HepG2 (cell line): ENCODE results near the gene SASH1. TPM values are rescaled to one million over a fixed set of nuclear protein-coding genes. Genes with fewer than 3 reads are reported as not detected.

Source experiments
- ATAC-seq: fragments of 200-7000 bp; cut with Tn5 transposase; 3 replicates; pipeline ENCODE4 v1.9.1; 2020; ENCODE audit warnings: mild to moderate bottlenecking, moderate library complexity
- BruUV-seq: library from RNA; stranded (reverse); fragments of 400-500 nt; replicated peaks from 2 replicates; lab custom pipeline; 2021; lab: Mats Ljungman, UMichigan
- CTCF ChIA-PET: fragments of 300-600 bp; formaldehyde crosslinking; extraction: SDS; loops from one replicate; lab custom pipeline; 2021; ENCODE audit warnings: low total read pairs, inconsistent platforms, low intra/inter-chr PET ratio; lab: Yijun Ruan, JAX
- POLR2A ChIA-PET: fragments of 350-600 bp; sonication (Branson Sonifier 250); formaldehyde crosslinking; loops from one replicate; lab custom pipeline; 2020; ENCODE audit warnings: antibody characterized with exemption, inconsistent platforms; lab: Yijun Ruan, JAX
- DNase-seq: peaks from one replicate; pipeline ENCODE4 v3.0.0-alpha.2; 2015; ENCODE audit warnings: low spot score
- FAIRE-seq: peaks from 3 replicates; lab custom pipeline; 2011; peaks lifted over from hg19 to GRCh38; lab: Jason Lieb, UNC
- H2AFZ ChIP-seq: one replicate; pipeline ENCODE4 v1.6.1; 2011; ENCODE audit warnings: low read length, inconsistent platforms
- H3K27ac ChIP-seq: fragments of 300-600 bp; 3 replicates; pipeline ENCODE4 v1.8.0; 2011; ENCODE audit warnings: mixed run types, mild to moderate bottlenecking, mixed read lengths, low read length, inconsistent platforms; ENCODE audit not compliant: insufficient read depth; ENCODE audit errors: extremely low read length
- H3K27me3 ChIP-seq, 2 experiments: fragments of 200-600 bp in 1 of 2; 2 replicates in 1 of 2; 3 replicates in 1 of 2; pipeline versions ENCODE4 v1.6.0 to v1.8.0; 2011; ENCODE audit warnings: low read length in 2 of 2, mild to moderate bottlenecking in 2 of 2, moderate library complexity in 2 of 2, inconsistent platforms in 1 of 2; ENCODE audit not compliant: insufficient read depth in 2 of 2, control insufficient read depth in 1 of 2
- H3K36me3 ChIP-seq, 2 experiments: fragments of 200-600 bp in 1 of 2; replicated peaks in 1 of 2; 2 replicates in 1 of 2; 3 replicates in 1 of 2; pipeline versions ENCODE4 v1.5.1 to v1.8.0; 2011; ENCODE audit warnings: low read length in 2 of 2, inconsistent platforms in 1 of 2; ENCODE audit not compliant: insufficient read depth in 2 of 2, control insufficient read depth in 1 of 2
- H3K4me1 ChIP-seq: 2 replicates; pipeline ENCODE4 v1.5.1; 2012; ENCODE audit warnings: low read length, inconsistent platforms; ENCODE audit not compliant: insufficient read depth
- H3K4me2 ChIP-seq: 2 replicates; pipeline ENCODE4 v1.6.0; 2011; ENCODE audit warnings: low read depth, low read length, inconsistent platforms
- H3K4me3 ChIP-seq, 3 experiments: fragments of 200-600 bp in 1 of 3; sonication (generic), shearing (Covaris generic) in 1 of 3; replicated peaks in 1 of 3; 2 replicates each; pipeline ENCODE4 v1.5.1; 2011 to 2016; ENCODE audit warnings: low read length in 3 of 3, inconsistent platforms in 2 of 3, low read depth in 2 of 3, mild to moderate bottlenecking in 2 of 3, control low read depth in 1 of 3, mixed read lengths in 1 of 3; ENCODE audit not compliant: insufficient read depth in 1 of 3
- H3K79me2 ChIP-seq: one replicate; pipeline ENCODE4 v1.6.1; 2011; ENCODE audit warnings: low read length, inconsistent platforms; ENCODE audit not compliant: insufficient read depth
- H3K9ac ChIP-seq: 2 replicates; pipeline ENCODE4 v1.6.0; 2011; ENCODE audit warnings: mild to moderate bottlenecking, low read depth, low read length, inconsistent platforms; ENCODE audit not compliant: insufficient read depth
- H3K9me3 ChIP-seq: 2 replicates; pipeline ENCODE4 v1.5.1; 2012; ENCODE audit warnings: mild to moderate bottlenecking, low read length
- H4K20me1 ChIP-seq: 2 replicates; pipeline ENCODE4 v1.6.0; 2011; ENCODE audit warnings: inconsistent platforms, mild to moderate bottlenecking, low read length, moderate library complexity; ENCODE audit not compliant: insufficient read depth
- EP300 ChIP-seq, 3 experiments: sonication (generic) in 1 of 3; formaldehyde crosslinking in 1 of 3; IDR thresholded peaks; 2 replicates each; pipeline versions ENCODE4 v1.5.1 to v1.6.1; 2011 to 2020; ENCODE audit warnings: low read depth in 2 of 3, low read length in 2 of 3, borderline replicate concordance in 1 of 3, improper control_type of control experiment in 1 of 3, mild to moderate bottlenecking in 1 of 3, missing genetic modification reagents in 1 of 3, moderate library complexity in 1 of 3
- GTF2F1 ChIP-seq: fragments of 150-350 bp; IDR thresholded peaks from 2 replicates; pipeline ENCODE4 v1.6.1; 2014; ENCODE audit warnings: low read length
- JDP2 ChIP-seq: sonication (generic); formaldehyde crosslinking; IDR thresholded peaks from 2 replicates; pipeline ENCODE4 v1.8.1; 2022; ENCODE audit warnings: missing genetic modification reagents, borderline replicate concordance
- KLF15 ChIP-seq: sonication (generic); formaldehyde crosslinking; IDR thresholded peaks from 2 replicates; pipeline ENCODE4 v1.8.1; 2023; ENCODE audit warnings: borderline replicate concordance, mild to moderate bottlenecking, inconsistent platforms, missing genetic modification reagents, mixed read lengths
- NCOA1 ChIP-seq: sonication (generic); formaldehyde crosslinking; IDR thresholded peaks from 2 replicates; pipeline ENCODE4 v1.9.0; 2021; ENCODE audit warnings: missing genetic modification reagents
- ZNF367 ChIP-seq: sonication (generic); formaldehyde crosslinking; IDR thresholded peaks from 2 replicates; pipeline ENCODE4 v1.4.0; 2020; ENCODE audit warnings: missing genetic modification reagents, borderline replicate concordance
- ZNF607 ChIP-seq: sonication (generic); formaldehyde crosslinking; IDR thresholded peaks from 2 replicates; pipeline ENCODE4 v1.5.1; 2020; ENCODE audit warnings: missing genetic modification reagents, mild to moderate bottlenecking, borderline replicate concordance
- WGBS: methylation state at CpG from one replicate; pipeline ENCODE4 v1.1.6; 2017; ENCODE audit warnings: low lambda C conversion rate; 5-methylcytosine and 5-hydroxymethylcytosine counted together
- in situ Hi-C: cut with HindIII; loops from 2 replicates; pipeline ENCODE4 v1.10.0; 2017; ENCODE audit warnings: low pct_unique_long_range_greater_than_20kb; ENCODE audit not compliant: extremely low pct_ligation_motif_present
- intact Hi-C: fragments of 100-400 bp; cut with micrococcal nuclease; formaldehyde crosslinking; loops from one replicate; pipeline ENCODE4 v1.10.0; 2022; ENCODE audit not compliant: unreplicated experiment
- polyA plus RNA-seq, 8 experiments: library from polyadenylated mRNA; depleted of rRNA in 3 of 8; stranded (reverse) in 7 of 8; unstranded in 1 of 8; fragments of >200 nt; fragmentation: Illumina TruSeq in 4 of 8; extraction: Trizol in 4 of 8; gene quantifications; 2 replicates each; pipeline versions ENCODE4 v1.2.1 to v1.2.3, GENCODE V29; 2011 to 2016; ENCODE audit warnings: low read depth in 4 of 8, missing spikeins in 1 of 8, mixed read lengths in 1 of 8; ENCODE audit not compliant: insufficient read depth in 1 of 8
- total RNA-seq, 5 experiments: library from RNA; depleted of rRNA; stranded (reverse); fragments of >200 nt; fragmentation: Illumina TruSeq; extraction: Trizol; gene quantifications; 2 replicates each; pipeline ENCODE4 v1.2.3, GENCODE V29; 2016; ENCODE audit warnings: low read depth in 1 of 5
- TF ChIP-seq, protein P1 (sequence below): sonication (generic); formaldehyde crosslinking; IDR thresholded peaks from 2 replicates; pipeline ENCODE4 v1.5.0; 2020; ENCODE audit warnings: missing genetic modification reagents

The SASH1 gene
- total and polyA plus RNA-seq, 2 of the 13 experiments (the other 11 are each of a cell fraction or from before 2014, with no cell fraction given), result 7.5 to 8.2 TPM

DNA sequence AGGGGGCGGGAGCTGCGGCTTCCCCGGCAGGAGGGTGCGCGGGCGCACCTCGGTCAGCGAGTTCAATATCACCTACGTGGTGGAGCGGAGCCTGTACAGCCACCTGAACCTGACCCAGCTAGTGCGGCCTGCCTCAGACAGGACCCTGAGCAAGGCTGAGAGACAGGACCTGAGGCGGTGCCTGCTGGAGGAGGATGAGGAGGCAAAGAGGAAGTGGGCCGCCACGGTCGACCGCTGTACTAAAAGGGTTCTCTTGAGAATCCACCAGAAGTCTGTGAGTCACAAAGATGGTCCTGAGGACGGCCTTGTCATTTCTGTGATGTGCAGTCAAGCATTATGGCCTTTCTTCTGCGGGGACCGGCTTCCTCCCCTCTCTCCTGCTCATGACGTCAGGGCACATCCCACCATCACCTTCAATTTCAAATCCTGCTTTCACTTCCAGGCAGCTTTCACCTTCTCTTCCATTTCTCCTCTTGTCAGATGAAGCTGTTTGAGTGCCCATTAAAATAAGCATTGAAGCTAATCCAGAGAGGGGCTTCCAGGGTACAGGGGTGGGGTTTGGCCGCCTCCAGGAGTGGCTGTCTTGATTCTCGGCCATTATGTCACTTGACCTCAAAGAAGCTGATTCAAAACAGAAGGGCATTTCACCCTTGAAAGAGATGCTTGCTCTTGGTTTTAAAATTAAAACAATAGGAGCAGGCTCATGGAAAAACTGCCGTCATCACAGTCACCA lies 177.6 kb downstream of the SASH1 start:
- Histone ChIP-seq H3K27ac (no peak overlapping the region), H3K27me3 (no peaks in the 10 kb centered on the region), H3K79me2 (no peaks in the 10 kb centered on the region), H3K9me3 (no peaks in the 10 kb centered on the region), H2AFZ (no peak overlapping the region), H3K36me3 (peaks cover 4 to 25% of the 10 kb centered on the region in 2 experiments), H3K9ac (no peak overlapping the region), H3K4me1 (no peaks in the 10 kb centered on the region), H3K4me3 (no peak overlapping the region), H4K20me1 (no peaks in the 10 kb centered on the region), H3K4me2 (no peak overlapping the region)
- no TSS peak for BruUV-seq
- 97% methylated on average over 16 of the region's 23 CpGs for WGBS
- FAIRE-seq, result no peak
- no peak for DNase-seq
- POLR2A ChIA-PET, result no interaction called here
- ATAC-seq, result no peak
- CTCF ChIA-PET, result no interaction called here
- in situ Hi-C loops (no loop called here), intact Hi-C loops (no loop called here)
- TF ChIP-seq NCOA1 (CRISPR knock-in tag), result no peak
- TF ChIP-seq KLF15 (CRISPR knock-in tag), result no peak
- TF ChIP-seq, protein P1, sequence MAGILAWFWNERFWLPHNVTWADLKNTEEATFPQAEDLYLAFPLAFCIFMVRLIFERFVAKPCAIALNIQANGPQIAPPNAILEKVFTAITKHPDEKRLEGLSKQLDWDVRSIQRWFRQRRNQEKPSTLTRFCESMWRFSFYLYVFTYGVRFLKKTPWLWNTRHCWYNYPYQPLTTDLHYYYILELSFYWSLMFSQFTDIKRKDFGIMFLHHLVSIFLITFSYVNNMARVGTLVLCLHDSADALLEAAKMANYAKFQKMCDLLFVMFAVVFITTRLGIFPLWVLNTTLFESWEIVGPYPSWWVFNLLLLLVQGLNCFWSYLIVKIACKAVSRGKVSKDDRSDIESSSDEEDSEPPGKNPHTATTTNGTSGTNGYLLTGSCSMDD (CRISPR knock-in tag), result no peak
- no peak for TF ChIP-seq JDP2 (CRISPR knock-in tag)
- no peak for TF ChIP-seq ZNF367 (CRISPR knock-in tag)
- no peak for TF ChIP-seq EP300 (IDR thresholded peaks at IDR 0.05; ENCODE audit: low read depth in 2 of 2, low read length in 2 of 2)
- TF ChIP-seq EP300 (CRISPR knock-in tag; IDR thresholded peaks at IDR 0.05; ENCODE audit: borderline replicate concordance), result no peak
- no peak for TF ChIP-seq GTF2F1
- no peak for TF ChIP-seq ZNF607 (CRISPR knock-in tag)
